GM12872 (cell line): ENCODE data around the gene SACS.

ENCODE experiments used
- CTCF ChIP-seq: IDR thresholded peaks from 3 replicates; pipeline ENCODE4 v1.5.1; 2011; ENCODE audit warnings: low read depth, mild to moderate bottlenecking, low read length, moderate library complexity; ENCODE audit not compliant: insufficient read depth

SACS gene

GRCh38 chr13:23288564-23288963 is 144.9 kb downstream of the SACS start:
- no peak for TF ChIP-seq CTCF

- TF ChIP-seq CTCF, result no peak
Measured at GRCh38 chr13:23279321-23279720, 154.2 kb downstream of the SACS start.
